ENCODE results near the gene MRPL23.

- TF ChIP-seq POU6F1 (CRISPR knock-in tag; IDR thresholded peaks at IDR 0.05; ENCODE audit: borderline replicate concordance, low read depth): no peak
- no peak for TF ChIP-seq TSHZ2 (CRISPR knock-in tag; IDR thresholded peaks at IDR 0.05)
- no peak for TF ChIP-seq RARB (CRISPR knock-in tag; IDR thresholded peaks at IDR 0.05)
- no peak for TF ChIP-seq ISL1 (CRISPR knock-in tag; IDR thresholded peaks at IDR 0.05)
- TF ChIP-seq ZFP3 (CRISPR knock-in tag; IDR thresholded peaks at IDR 0.05): no peak
- no peak for TF ChIP-seq ZC3H10 (CRISPR knock-in tag; IDR thresholded peaks at IDR 0.05)
- TF ChIP-seq CSDC2 (CRISPR knock-in tag; IDR thresholded peaks at IDR 0.05): no peak
- no peak for TF ChIP-seq ARNTL (CRISPR knock-in tag; IDR thresholded peaks at IDR 0.05; ENCODE audit: borderline replicate concordance, low read depth)
These were observed 29.4 kb upstream of the MRPL23 start for GRCh38 chr11:1917523-1918435.

All from SK-N-SH treated with all-trans-retinoic acid at 6 μM for 48 hours (cell line).